Astrocyte (in vitro differentiated cells and primary cell): ENCODE data around the gene CTLA4.

Source experiments
- EZH2 ChIP-seq: IDR thresholded peaks from 2 replicates; pipeline ENCODE4 v1.6.1; 2012; ENCODE audit warnings: mild to moderate bottlenecking, low read length, inconsistent platforms; ENCODE audit not compliant: insufficient read depth
- TF ChIP-seq, protein P1 (sequence below): IDR thresholded peaks from 2 replicates; pipeline ENCODE4 v1.5.1; 2011; ENCODE audit warnings: low read depth, mild to moderate bottlenecking, inconsistent platforms, low read length, moderate library complexity; ENCODE audit not compliant: insufficient read depth

GRCh38 chr2:203835892-203836800 lies 31.4 kb upstream of the CTLA4 start:
- TF ChIP-seq, protein P1, sequence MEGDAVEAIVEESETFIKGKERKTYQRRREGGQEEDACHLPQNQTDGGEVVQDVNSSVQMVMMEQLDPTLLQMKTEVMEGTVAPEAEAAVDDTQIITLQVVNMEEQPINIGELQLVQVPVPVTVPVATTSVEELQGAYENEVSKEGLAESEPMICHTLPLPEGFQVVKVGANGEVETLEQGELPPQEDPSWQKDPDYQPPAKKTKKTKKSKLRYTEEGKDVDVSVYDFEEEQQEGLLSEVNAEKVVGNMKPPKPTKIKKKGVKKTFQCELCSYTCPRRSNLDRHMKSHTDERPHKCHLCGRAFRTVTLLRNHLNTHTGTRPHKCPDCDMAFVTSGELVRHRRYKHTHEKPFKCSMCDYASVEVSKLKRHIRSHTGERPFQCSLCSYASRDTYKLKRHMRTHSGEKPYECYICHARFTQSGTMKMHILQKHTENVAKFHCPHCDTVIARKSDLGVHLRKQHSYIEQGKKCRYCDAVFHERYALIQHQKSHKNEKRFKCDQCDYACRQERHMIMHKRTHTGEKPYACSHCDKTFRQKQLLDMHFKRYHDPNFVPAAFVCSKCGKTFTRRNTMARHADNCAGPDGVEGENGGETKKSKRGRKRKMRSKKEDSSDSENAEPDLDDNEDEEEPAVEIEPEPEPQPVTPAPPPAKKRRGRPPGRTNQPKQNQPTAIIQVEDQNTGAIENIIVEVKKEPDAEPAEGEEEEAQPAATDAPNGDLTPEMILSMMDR, result no peak
- no peak for TF ChIP-seq EZH2
